RWPE1 (cell line): ENCODE data around the gene NPC1L1.
A peak's percentile ranks its signal among the peaks of the same experiment; 100 is the strongest.

ENCODE experiments used
- CTCF ChIA-PET: fragments of 350-600 bp; sonication (Branson Sonifier 250); formaldehyde crosslinking; extraction: SDS; loops from one replicate; lab custom pipeline; 2021; lab: Yijun Ruan, JAX
- POLR2A ChIA-PET: fragments of 400-600 bp; formaldehyde crosslinking; extraction: SDS; loops from one replicate; lab custom pipeline; 2020; ENCODE audit warnings: antibody characterized with exemption; ENCODE audit not compliant: low non-redundant PET; lab: Yijun Ruan, JAX
- DNase-seq: peaks from one replicate; pipeline ENCODE4 v3.0.0; 2012; ENCODE audit warnings: low spot score
- H3K27ac ChIP-seq: fragments of 450-650 bp; 2 replicates; pipeline ENCODE4 v1.5.1; 2017
- TF ChIP-seq, protein P1 (sequence below): fragments of 450-650 bp; conservative IDR thresholded peaks from 2 replicates; pipeline ENCODE4 v1.5.1; 2017; ENCODE audit warnings: low read depth, mild to moderate bottlenecking

Gene NPC1L1

DNA sequence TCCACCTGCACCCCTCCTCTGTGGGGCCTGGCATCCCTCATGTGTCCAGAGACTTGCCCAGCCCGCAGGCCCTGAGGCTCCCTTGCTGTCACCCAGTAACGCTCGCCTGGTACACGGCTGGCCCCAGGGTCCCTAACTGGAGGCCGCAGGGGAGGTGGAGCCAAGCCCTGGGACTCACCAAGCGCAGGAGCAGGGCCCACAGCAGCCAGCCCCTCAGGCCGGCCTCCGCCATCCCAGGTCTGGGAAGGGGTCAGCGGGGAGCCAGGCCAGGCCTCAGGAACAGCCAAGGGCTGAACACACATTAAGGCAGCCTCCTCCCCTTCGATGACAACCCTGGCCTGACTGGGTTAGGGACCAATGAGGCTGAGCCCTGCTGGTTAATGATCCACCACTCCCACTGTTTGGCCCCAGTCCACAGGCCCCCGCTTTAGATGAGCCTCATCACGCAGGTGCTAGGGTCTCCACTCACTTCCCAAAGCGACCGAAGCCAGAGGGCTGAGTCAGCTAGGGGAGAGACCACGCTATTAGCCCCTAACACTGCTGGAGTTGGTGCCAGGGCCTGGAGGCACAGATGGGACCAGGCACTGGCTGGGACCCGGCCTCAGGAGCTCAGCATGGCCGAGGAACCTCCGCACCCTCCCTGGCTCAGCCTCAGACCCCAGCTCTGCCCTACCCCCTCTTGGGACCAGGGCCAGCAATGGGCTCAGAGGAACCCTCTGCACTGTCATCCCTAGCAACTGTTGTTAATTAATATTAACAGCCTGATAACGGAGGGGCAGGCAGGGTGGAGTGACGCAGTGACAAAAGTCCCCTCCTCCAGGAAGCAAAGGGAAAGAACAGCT lies at the start of gene NPC1L1:
Gene NPC1L1 (minus strand): TSS at position 303 of the 842 bp plus-strand sequence. CDS start 71 bp downstream, at position 232.
- no peak within 1 kb of the TSS for H3K27ac ChIP-seq
- TF ChIP-seq, protein P1, sequence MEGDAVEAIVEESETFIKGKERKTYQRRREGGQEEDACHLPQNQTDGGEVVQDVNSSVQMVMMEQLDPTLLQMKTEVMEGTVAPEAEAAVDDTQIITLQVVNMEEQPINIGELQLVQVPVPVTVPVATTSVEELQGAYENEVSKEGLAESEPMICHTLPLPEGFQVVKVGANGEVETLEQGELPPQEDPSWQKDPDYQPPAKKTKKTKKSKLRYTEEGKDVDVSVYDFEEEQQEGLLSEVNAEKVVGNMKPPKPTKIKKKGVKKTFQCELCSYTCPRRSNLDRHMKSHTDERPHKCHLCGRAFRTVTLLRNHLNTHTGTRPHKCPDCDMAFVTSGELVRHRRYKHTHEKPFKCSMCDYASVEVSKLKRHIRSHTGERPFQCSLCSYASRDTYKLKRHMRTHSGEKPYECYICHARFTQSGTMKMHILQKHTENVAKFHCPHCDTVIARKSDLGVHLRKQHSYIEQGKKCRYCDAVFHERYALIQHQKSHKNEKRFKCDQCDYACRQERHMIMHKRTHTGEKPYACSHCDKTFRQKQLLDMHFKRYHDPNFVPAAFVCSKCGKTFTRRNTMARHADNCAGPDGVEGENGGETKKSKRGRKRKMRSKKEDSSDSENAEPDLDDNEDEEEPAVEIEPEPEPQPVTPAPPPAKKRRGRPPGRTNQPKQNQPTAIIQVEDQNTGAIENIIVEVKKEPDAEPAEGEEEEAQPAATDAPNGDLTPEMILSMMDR, result no peak
- CTCF ChIA-PET, result interaction anchor here (0.6 kb wide), 1 partner anchor 123 kb away, joined by 4 read pairs; no protein-coding TSS in a partner anchor
- DNase-seq, result no peak
- POLR2A ChIA-PET, result interaction anchor here (1.1 kb wide), 1 partner anchor 340 kb away, joined by 3 read pairs; no protein-coding TSS in a partner anchor

GRCh38 chr7:44590910-44591309 lies 49.8 kb upstream of the NPC1L1 start:
- TF ChIP-seq, protein P1, result no peak
- no peak for DNase-seq
- no peak overlapping the region for H3K27ac ChIP-seq
- CTCF ChIA-PET, result no interaction called here
- POLR2A ChIA-PET, result no interaction called here

- peak overlapping the region; percentile 42; the same call in 1 of the 2 replicates for H3K27ac ChIP-seq
- TF ChIP-seq, protein P1, result peak; percentile 86
- CTCF ChIA-PET, result interaction anchor here (0.6 to 1.5 kb wide), 7 partner anchors 52 to 448 kb away, joined by 3 to 8 read pairs (median 3); partner anchors contain the start of gene H2AZ2
- POLR2A ChIA-PET, result no interaction called here
- DNase-seq, result peak; percentile 24
Measured at GRCh38 chr7:44587843-44588711, 46.9 kb upstream of the NPC1L1 start.

- H3K27ac ChIP-seq, result peak overlapping the region; percentile 96
- no peak for DNase-seq
- TF ChIP-seq, protein P1, result no peak
- ChIA-PET POLR2A (no interaction called here), CTCF (no interaction called here)
Measured at GRCh38 chr7:44583146-44583865, 42.2 kb upstream of the NPC1L1 start.

GRCh38 chr7:44581879-44582603 lies 40.9 kb upstream of the NPC1L1 start, which contains the start of gene TMED4:
TSS of gene TMED4 (minus strand) at chr7:44582231. CDS start at chr7:44582206, 25 bp downstream.
- ChIA-PET CTCF (interaction anchor here (0.7 to 1.4 kb wide), 2 partner anchors 17 to 368 kb away, joined by 3 to 4 read pairs; no protein-coding TSS in a partner anchor), POLR2A (interaction anchor here (0.6 to 1.0 kb wide), 4 partner anchors 59 to 301 kb away, joined by 3 read pairs; partner anchors contain the start of gene H2AZ2)
- TF ChIP-seq, protein P1, result no peak
- DNase-seq, result peak; percentile 100
- H3K27ac ChIP-seq, result peak within 1 kb of the TSS; percentile 96
